IMR-90 (cell line): ENCODE measurements around the gene B3GAT2. TPM values are rescaled to one million over a fixed set of nuclear protein-coding genes. Genes with fewer than 3 reads are reported as not detected.

Source experiments
- ATAC-seq: fragments of 200-7000 bp; cut with Tn5 transposase; 2 replicates; pipeline ENCODE4 v1.9.1; 2020; ENCODE audit warnings: low read depth, mild to moderate bottlenecking, moderate library complexity
- BruUV-seq: library from RNA; stranded (reverse); fragments of 400-500 nt; replicated peaks from 2 replicates; lab custom pipeline; 2021; lab: Mats Ljungman, UMichigan
- CTCF ChIA-PET: fragments of 300-600 bp; formaldehyde crosslinking; extraction: SDS; loops from one replicate; lab custom pipeline; 2021; ENCODE audit warnings: antibody characterized with exemption; lab: Yijun Ruan, JAX
- POLR2A ChIA-PET: fragments of 300-600 bp; sonication (Branson Sonifier 250); formaldehyde crosslinking; loops from one replicate; lab custom pipeline; 2022; ENCODE audit warnings: antibody characterized with exemption; ENCODE audit not compliant: unreplicated experiment; lab: Charles Lee
- DNase-seq: peaks from one replicate; pipeline ENCODE4 v3.0.0; 2013
- H2AFZ ChIP-seq: replicated peaks from 2 replicates; pipeline ENCODE3; 2013; ENCODE audit warnings: low read length, mild to moderate bottlenecking; ENCODE audit not compliant: poor library complexity
- H2AK5ac ChIP-seq: 2 replicates; pipeline ENCODE4 v1.6.1; 2013; ENCODE audit warnings: low read depth, low read length, inconsistent platforms
- H2AK9ac ChIP-seq: replicated peaks from 2 replicates; pipeline ENCODE3; 2013; ENCODE audit warnings: mild to moderate bottlenecking, low read depth, low read length, moderate library complexity; ENCODE audit not compliant: poor library complexity
- H2BK120ac ChIP-seq: 2 replicates; pipeline ENCODE4 v1.6.1; 2013; ENCODE audit warnings: low read depth, low read length, inconsistent platforms
- H2BK15ac ChIP-seq: 3 replicates; pipeline ENCODE4 v1.6.1; 2013; ENCODE audit warnings: low read depth, low read length, inconsistent platforms
- H2BK20ac ChIP-seq: 2 replicates; pipeline ENCODE4 v1.6.1; 2013; ENCODE audit warnings: low read depth, mild to moderate bottlenecking, inconsistent platforms, low read length, moderate library complexity
- H2BK5ac ChIP-seq: 2 replicates; pipeline ENCODE4 v1.6.1; 2013; ENCODE audit warnings: mild to moderate bottlenecking, low read depth, low read length, inconsistent platforms; ENCODE audit not compliant: poor library complexity, severe bottlenecking
- H3K14ac ChIP-seq: replicated peaks from 2 replicates; pipeline ENCODE4 v1.6.1; 2013; ENCODE audit warnings: low read depth, low read length, inconsistent platforms
- H3K18ac ChIP-seq: 2 replicates; pipeline ENCODE4 v1.6.1; 2013; ENCODE audit warnings: low read depth, low read length, control low read depth
- H3K23ac ChIP-seq: 2 replicates; pipeline ENCODE4 v1.6.1; 2013; ENCODE audit warnings: low read depth, low read length, inconsistent platforms
- H3K27ac ChIP-seq: 2 replicates; pipeline ENCODE4 v1.5.1; 2013; ENCODE audit warnings: mild to moderate bottlenecking, control low read depth, low read length; ENCODE audit not compliant: insufficient read depth
- H3K27me3 ChIP-seq: 2 replicates; pipeline ENCODE4 v1.6.1; 2013; ENCODE audit warnings: low read length; ENCODE audit not compliant: control insufficient read depth, insufficient read depth
- H3K36me3 ChIP-seq: 2 replicates; pipeline ENCODE4 v1.6.1; 2013; ENCODE audit warnings: low read length, mixed read lengths; ENCODE audit not compliant: control insufficient read depth, insufficient read depth
- H3K4ac ChIP-seq: 2 replicates; pipeline ENCODE4 v1.6.1; 2013; ENCODE audit warnings: low read depth, low read length, inconsistent platforms
- H3K4me1 ChIP-seq: 2 replicates; pipeline ENCODE4 v1.6.1; 2013; ENCODE audit warnings: low read length, mixed read lengths; ENCODE audit not compliant: control insufficient read depth, insufficient read depth
- H3K4me2 ChIP-seq: 2 replicates; pipeline ENCODE4 v1.6.1; 2013; ENCODE audit warnings: low read depth, mild to moderate bottlenecking, control low read depth, low read length, moderate library complexity
- H3K4me3 ChIP-seq: 2 replicates; pipeline ENCODE4 v1.5.1; 2013; ENCODE audit warnings: low read depth, mild to moderate bottlenecking, control low read depth, low read length, moderate library complexity; ENCODE audit not compliant: insufficient read depth
- H3K56ac ChIP-seq: 2 replicates; pipeline ENCODE4 v1.6.1; 2013; ENCODE audit warnings: low read length, inconsistent platforms; ENCODE audit not compliant: insufficient read depth; ENCODE audit errors: extremely low read depth
- H3K79me1 ChIP-seq, 2 experiments: 2 replicates each; pipeline ENCODE4 v1.6.1; 2013; ENCODE audit warnings: low read length in 2 of 2, inconsistent platforms in 1 of 2, low read depth in 1 of 2
- H3K9ac ChIP-seq: 2 replicates; pipeline ENCODE4 v1.6.1; 2013; ENCODE audit warnings: low read depth, low read length, control low read depth
- H3K9me1 ChIP-seq: 2 replicates; pipeline ENCODE4 v1.6.1; 2013; ENCODE audit warnings: low read length, inconsistent platforms; ENCODE audit not compliant: insufficient read depth
- H3K9me3 ChIP-seq: 2 replicates; pipeline ENCODE4 v1.6.1; 2013; ENCODE audit warnings: low read length; ENCODE audit not compliant: control insufficient read depth, insufficient read depth
- H4K20me1 ChIP-seq: 2 replicates; pipeline ENCODE4 v1.6.1; 2013; ENCODE audit warnings: low read length, inconsistent platforms; ENCODE audit not compliant: insufficient read depth
- H4K5ac ChIP-seq: 2 replicates; pipeline ENCODE4 v1.6.1; 2013; ENCODE audit warnings: mild to moderate bottlenecking, low read depth, low read length, control low read depth
- H4K8ac ChIP-seq, 2 experiments: 2 replicates each; pipeline ENCODE4 v1.6.1; 2013; ENCODE audit warnings: low read depth in 2 of 2, low read length in 2 of 2, control low read depth in 1 of 2, inconsistent platforms in 1 of 2
- H4K91ac ChIP-seq: 2 replicates; pipeline ENCODE4 v1.6.1; 2013; ENCODE audit warnings: low read depth, low read length, inconsistent platforms; ENCODE audit not compliant: insufficient read depth
- BHLHE40 ChIP-seq: fragments of 150-350 bp; IDR thresholded peaks from 2 replicates; pipeline ENCODE4 v1.6.1; 2016; ENCODE audit warnings: mild to moderate bottlenecking, low read depth, low read length
- CEBPB ChIP-seq: IDR thresholded peaks from 2 replicates; pipeline ENCODE4 v1.6.1; 2012; ENCODE audit warnings: low read depth, low read length, improper control_type of control experiment
- CHD1 ChIP-seq: IDR thresholded peaks from 2 replicates; pipeline ENCODE4 v1.6.1; 2012; ENCODE audit warnings: low read depth, low read length, improper control_type of control experiment
- CTCF ChIP-seq: conservative IDR thresholded peaks from 2 replicates; pipeline ENCODE4 v1.5.1; 2012; ENCODE audit warnings: mild to moderate bottlenecking, low read depth, low read length, improper control_type of control experiment
- ELK1 ChIP-seq: fragments of 150-350 bp; IDR thresholded peaks from 2 replicates; pipeline ENCODE4 v1.6.1; 2016; ENCODE audit warnings: low read depth, mild to moderate bottlenecking, low read length, moderate library complexity, borderline replicate concordance
- FOS ChIP-seq: fragments of 150-350 bp; IDR thresholded peaks from 2 replicates; pipeline ENCODE4 v1.6.1; 2016; ENCODE audit warnings: low read depth, low read length
- MAFK ChIP-seq: IDR thresholded peaks from 2 replicates; pipeline ENCODE4 v1.6.1; 2012; ENCODE audit warnings: low read depth, low read length, improper control_type of control experiment
- MAZ ChIP-seq: IDR thresholded peaks from 2 replicates; pipeline ENCODE4 v1.6.1; 2012; ENCODE audit warnings: low read depth, mild to moderate bottlenecking, low read length, improper control_type of control experiment, moderate library complexity, borderline replicate concordance
- MXI1 ChIP-seq: IDR thresholded peaks from 2 replicates; pipeline ENCODE4 v1.6.1; 2012; ENCODE audit warnings: low read depth, mild to moderate bottlenecking, low read length, moderate library complexity, borderline replicate concordance
- NFE2L2 ChIP-seq: fragments of 150-350 bp; IDR thresholded peaks from 2 replicates; pipeline ENCODE4 v1.6.1; 2016; ENCODE audit warnings: low read depth, mild to moderate bottlenecking, low read length
- POLR2A ChIP-seq: IDR thresholded peaks from 2 replicates; pipeline ENCODE4 v1.6.1; 2012; ENCODE audit warnings: mild to moderate bottlenecking, low read depth, low read length
- RAD21 ChIP-seq: IDR thresholded peaks from 2 replicates; pipeline ENCODE4 v1.6.1; 2012; ENCODE audit warnings: low read length, improper control_type of control experiment
- RCOR1 ChIP-seq: IDR thresholded peaks from 2 replicates; pipeline ENCODE4 v1.6.1; 2012; ENCODE audit warnings: mild to moderate bottlenecking, low read length, improper control_type of control experiment; ENCODE audit not compliant: insufficient replicate concordance
- RFX5 ChIP-seq: IDR thresholded peaks from 2 replicates; pipeline ENCODE4 v1.8.0; 2012; ENCODE audit warnings: low read depth, mild to moderate bottlenecking, low read length, moderate library complexity
- SMC3 ChIP-seq: fragments of 150-350 bp; IDR thresholded peaks from 2 replicates; pipeline ENCODE4 v1.6.1; 2016; ENCODE audit warnings: low read depth, mild to moderate bottlenecking, antibody characterized with exemption, low read length, moderate library complexity
- USF2 ChIP-seq: fragments of 150-350 bp; IDR thresholded peaks from 2 replicates; pipeline ENCODE4 v1.6.1; 2017; ENCODE audit warnings: mild to moderate bottlenecking, antibody characterized with exemption, low read length, low read depth
- WGBS, 2 experiments: methylation state at CpG; one replicate each; pipeline versions ENCODE4 v1.1.5 to v1.1.7; 2013; ENCODE audit warnings: missing lambda C conversion rate in 2 of 2; ENCODE audit not compliant: insufficient read length in 1 of 2; ENCODE audit errors: extremely low coverage in 2 of 2; 5-methylcytosine and 5-hydroxymethylcytosine counted together
- dilution Hi-C: fragments of 300-500 bp; cut with HindIII; formaldehyde crosslinking; loops from one replicate; pipeline ENCODE4 v1.14.3; 2018; ENCODE audit warnings: low sequenced_read_pairs; ENCODE audit not compliant: unreplicated experiment
- in situ Hi-C: fragments of 300-500 bp; cut with MboI; formaldehyde crosslinking; loops from 3 replicates; pipeline ENCODE4 v1.14.3; 2019; ENCODE audit warnings: low sequenced_read_pairs, inconsistent platforms, mixed read lengths
- intact Hi-C: fragments of 100-400 bp; cut with micrococcal nuclease; formaldehyde crosslinking; loops from 2 replicates; pipeline ENCODE4 v1.10.0; 2022
- polyA plus RNA-seq, 3 experiments: library from polyadenylated mRNA; depleted of rRNA; stranded (reverse); fragments of >200 nt; gene quantifications; 2 replicates each; pipeline ENCODE4 v1.2.3, GENCODE V29; 2012; ENCODE audit warnings: low replicate concordance in 1 of 3
- total RNA-seq: library from RNA; depleted of rRNA; stranded (reverse); fragments of >200 nt; gene quantifications from 2 replicates; pipeline ENCODE4 v1.2.3, GENCODE V29; 2012

B3GAT2 gene
- total and polyA plus RNA-seq, 2 of the 4 experiments (the other 2 are of a cell fraction): 0.02 TPM; not detected in 1

- no peak overlapping the region for H2BK15ac ChIP-seq
- in situ Hi-C loops (no loop called here), dilution Hi-C loops (no loop called here), intact Hi-C loops (no loop called here)
- BruUV-seq: no TSS peak
- H4K91ac ChIP-seq: no peak overlapping the region
- H4K5ac ChIP-seq: no peak overlapping the region
- H2BK20ac ChIP-seq: no peak overlapping the region
- H3K14ac ChIP-seq: no peak overlapping the region
- no peak for ATAC-seq
- ChIA-PET CTCF (no interaction called here), POLR2A (no interaction called here)
- no peak overlapping the region for H3K9ac ChIP-seq
- H3K4ac ChIP-seq: no peak overlapping the region
- no peak for DNase-seq
- no peak overlapping the region for H3K56ac ChIP-seq
- H3K36me3 ChIP-seq: no peaks in the 10 kb centered on the region
- H2AK9ac ChIP-seq: no peak overlapping the region
- no peak overlapping the region for H4K8ac ChIP-seq
- TF ChIP-seq MAZ (no peak), RAD21 (no peak), CEBPB (no peak), ELK1 (no peak), BHLHE40 (no peak), USF2 (no peak), POLR2A (no peak), SMC3 (no peak), RCOR1 (no peak), MAFK (no peak), RFX5 (no peak), FOS (no peak), MXI1 (no peak), CTCF (no peak), CHD1 (no peak), NFE2L2 (no peak)
- H3K23ac ChIP-seq: no peak overlapping the region
- no peaks in the 10 kb centered on the region for H3K4me1 ChIP-seq
- no peak overlapping the region for H3K4me3 ChIP-seq
- H3K9me3 ChIP-seq: no peaks in the 10 kb centered on the region
- no peak overlapping the region for H2AFZ ChIP-seq
- peaks cover 34% of the 10 kb centered on the region for H3K27me3 ChIP-seq
- H3K79me1 ChIP-seq: no peaks in the 10 kb centered on the region
- no peak overlapping the region for H2BK120ac ChIP-seq
- H3K18ac ChIP-seq: no peak overlapping the region
- WGBS, 2 experiments: no CpG with 5 or more reads among the region's 3 CpGs
- no peak overlapping the region for H3K27ac ChIP-seq
- H2BK5ac ChIP-seq: no peak overlapping the region
- no peaks in the 10 kb centered on the region for H3K9me1 ChIP-seq
- no peak overlapping the region for H2AK5ac ChIP-seq
- no peak overlapping the region for H3K4me2 ChIP-seq
- no peaks in the 10 kb centered on the region for H4K20me1 ChIP-seq
Observed at GRCh38 chr6:70952608-70953165, 4.2 kb downstream of the B3GAT2 start.
